ENCODE measurements around the gene ADAMTS12. TPM values are rescaled to one million over a fixed set of nuclear protein-coding genes. Genes with fewer than 3 reads are reported as not detected.
A peak's percentile ranks its signal among the peaks of the same experiment; 100 is the strongest.
"Not testable (repeated sequence)": the region's sequence is repeated elsewhere in the genome, so short reads cannot be mapped to it uniquely, and the experiment has no call there.

The ADAMTS12 gene
- polyA plus RNA-seq, 3 donors, result 13.5 to 18.0 (median 15.8) TPM

DNA sequence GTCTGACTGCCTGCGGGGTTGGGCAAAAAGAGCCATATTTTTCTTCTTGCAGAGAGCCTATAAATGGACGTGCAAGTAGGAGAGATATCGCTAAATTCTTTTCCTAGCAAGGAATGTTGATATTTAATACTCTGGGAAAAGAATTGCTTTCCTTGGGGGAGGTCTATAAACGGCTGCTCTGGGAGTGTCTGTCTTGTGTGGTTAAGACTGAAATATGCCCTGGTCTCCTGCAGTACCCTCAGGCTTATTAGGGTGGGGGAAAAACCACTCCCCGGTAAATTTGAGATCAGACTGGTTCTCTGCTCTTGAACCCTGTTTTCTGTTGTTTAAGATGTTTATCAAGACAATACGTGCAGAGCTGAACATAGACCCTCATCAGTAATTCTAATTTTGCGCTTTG, 14.5 kb upstream of the ADAMTS12 start:
- not testable (repeated sequence) for DNase-seq

DNA sequence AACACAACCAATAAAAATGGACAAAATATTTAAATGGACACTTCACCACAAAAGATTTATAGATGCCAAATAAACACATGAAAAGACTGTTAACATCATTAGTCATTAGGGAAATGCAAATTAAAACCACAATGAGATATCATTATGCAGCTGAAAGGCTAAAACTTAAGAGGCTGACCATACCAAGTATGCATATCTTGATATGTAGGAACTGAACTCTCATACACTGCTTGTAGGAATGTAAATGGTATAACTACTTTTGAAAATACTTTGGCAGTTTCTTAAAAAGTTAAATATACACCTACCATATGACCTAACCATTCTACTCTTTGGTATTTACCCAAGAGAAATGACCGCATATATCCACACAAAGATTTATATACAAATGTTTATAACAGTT, 13.6 kb upstream of the ADAMTS12 start:
- DNase-seq, result no peak

DNA sequence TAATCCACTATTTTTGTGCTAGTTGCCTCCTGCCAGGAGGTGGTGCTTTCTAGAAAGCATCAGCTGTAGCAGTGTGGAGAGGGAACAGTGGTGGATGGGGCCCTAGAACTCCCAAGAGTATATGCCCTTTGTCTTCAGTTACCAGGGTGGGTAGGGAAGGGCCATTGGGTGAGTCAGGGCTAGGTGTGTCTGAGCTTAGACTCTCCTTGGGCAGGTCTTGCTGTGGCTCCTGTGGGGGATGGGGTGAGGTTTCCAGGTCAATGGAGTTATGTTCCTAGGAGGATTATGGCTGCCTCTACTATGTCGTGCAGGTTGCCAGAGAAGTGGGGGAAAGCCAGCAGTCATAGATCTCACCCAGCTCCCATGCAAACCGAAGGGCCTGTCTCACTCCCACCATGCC, 11.3 kb upstream of the ADAMTS12 start:
- no peak for DNase-seq

DNA sequence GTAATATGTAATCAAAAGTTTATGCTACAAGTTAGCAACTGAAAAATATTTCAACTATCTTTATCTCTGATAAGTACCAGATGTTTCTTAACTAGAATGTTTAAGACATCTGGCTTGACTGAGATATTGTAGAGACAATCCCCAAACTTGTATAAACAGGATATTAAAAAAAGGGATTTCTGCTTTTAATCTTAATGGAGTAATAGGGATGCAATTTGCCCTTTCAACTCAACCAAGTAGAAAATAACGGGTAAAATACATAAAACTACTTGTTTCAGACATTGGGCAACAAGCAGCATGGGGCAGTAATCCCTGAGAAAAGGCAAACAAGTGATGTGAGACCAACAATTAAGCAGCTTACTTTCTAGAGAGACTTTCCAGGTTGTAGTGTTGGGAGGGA, 9.4 kb upstream of the ADAMTS12 start:
- DNase-seq, result no peak

DNA sequence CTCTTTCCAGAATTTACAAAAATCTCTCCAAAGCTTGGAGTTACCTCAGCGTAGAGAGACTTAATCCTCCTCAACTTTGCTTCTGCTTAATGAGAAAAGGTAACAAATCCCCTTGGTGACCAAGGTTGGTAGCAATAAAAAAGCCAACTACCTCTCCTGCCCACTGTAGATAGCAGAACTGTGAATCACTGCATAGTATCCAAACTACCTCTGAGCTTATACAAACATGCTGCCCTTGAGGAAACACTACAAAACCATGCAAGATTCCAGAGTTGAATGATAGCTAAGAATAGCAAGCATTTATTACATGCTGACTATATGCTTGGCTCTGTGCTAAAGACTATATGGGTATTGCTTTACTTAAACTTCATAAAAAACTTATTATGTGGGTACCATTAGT, 2.8 kb upstream of the ADAMTS12 start:
- no peak for DNase-seq

DNA sequence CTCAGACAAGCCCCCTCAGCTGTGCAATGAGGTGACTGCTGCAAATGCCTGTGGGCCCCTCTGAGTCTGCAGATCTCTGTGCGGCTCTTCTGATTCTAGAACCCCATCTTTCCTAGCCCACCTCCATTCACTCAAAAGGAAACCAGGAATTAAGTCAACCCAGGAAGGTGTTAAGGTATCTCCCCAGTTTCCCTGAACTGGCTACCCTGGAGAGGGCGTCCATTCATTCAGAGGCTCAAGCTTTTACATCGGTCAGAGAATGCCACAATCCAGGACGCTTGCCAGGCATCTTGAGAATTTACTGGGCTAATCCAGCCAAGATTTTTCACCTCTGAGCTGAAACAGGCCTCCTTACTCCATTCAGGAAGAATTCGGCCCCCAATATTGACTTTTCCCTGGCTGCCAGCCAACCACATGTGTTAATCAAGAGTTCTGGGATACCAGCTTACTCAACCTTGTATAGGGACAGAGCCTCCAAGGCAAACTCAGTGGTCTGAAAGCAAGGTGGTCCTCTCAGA, 889 bp upstream of the ADAMTS12 start:
- peak; percentile 58 for DNase-seq

DNA sequence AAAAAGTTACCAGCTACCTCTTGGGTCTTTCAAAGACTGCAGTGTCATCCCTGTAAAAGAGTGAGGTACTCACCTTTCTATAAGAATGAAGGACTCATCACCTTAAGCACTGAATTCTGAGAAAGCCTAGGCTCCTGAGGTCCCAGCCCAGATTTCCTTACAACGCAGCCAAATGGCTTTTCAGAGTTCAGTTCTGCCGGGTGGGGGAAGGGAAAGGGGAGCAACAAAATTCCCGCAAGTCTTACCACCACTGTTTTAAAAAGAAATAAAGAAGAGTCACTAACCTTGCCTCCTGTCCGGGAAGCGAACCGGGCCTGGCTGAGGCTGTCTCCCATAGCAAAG, 373 bp downstream of the ADAMTS12 start:
- DNase-seq, result no peak

DNA sequence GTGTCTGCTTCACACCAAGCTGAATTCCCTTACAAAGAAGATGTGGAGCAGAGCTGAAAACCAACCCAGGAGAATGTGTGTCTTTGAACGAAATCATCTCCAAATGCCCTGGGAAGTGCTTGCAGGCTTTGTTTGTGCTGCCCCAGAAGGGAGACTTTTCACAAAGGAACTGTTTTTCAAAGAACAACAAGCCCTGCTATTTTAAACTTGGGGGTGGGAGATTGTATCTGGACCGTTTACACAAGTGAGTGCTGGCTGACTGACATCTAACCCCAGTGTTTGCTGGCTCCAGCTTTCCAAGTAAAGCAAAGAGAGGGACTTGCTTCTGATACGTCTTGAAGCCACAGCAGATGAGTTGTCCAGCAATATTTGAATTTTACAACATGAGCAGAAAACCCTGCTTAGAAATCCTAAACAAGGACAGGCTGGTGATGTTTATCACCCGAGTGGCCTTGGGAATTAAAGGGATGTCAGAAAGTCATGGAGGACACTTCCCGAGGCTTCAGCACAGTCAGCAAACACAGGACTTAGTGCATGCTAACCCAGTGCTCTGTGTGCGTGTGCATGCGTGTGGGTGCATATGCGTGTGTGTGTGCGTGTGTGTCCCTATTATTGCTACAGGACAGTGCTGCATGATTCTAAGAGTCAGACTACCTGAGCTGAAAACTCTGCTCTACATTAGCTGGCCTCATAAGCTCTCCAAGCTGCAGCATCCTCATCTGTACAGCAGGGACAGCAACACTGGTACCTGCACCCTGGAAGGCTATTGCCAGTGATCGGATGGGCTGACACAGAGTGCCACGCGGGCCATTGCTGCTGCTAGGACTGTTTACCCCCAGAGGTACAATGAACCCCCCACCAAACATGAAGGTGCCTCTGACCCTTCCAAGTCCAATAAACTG, 1.4 kb downstream of the ADAMTS12 start:
- no peak for DNase-seq

DNA sequence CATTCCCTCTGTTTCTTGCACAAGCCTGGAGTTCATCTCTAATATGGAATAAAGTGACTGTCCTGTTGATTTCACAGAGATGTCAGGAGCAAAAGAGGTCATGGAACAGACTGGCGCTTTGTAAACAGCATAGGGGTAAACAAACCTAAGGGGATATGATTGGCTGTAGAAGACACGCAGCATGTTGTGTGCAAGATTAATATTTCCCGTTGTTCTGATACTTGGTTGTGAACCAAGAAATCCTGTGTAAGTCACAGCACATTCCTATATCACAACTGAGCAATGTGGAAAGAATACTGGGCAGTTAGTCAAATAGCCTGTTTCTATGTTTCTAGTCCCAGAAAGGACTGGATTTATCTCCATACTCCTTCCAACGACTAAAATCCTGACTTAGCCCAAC, 3.2 kb downstream of the ADAMTS12 start:
- DNase-seq, result no peak

DNA sequence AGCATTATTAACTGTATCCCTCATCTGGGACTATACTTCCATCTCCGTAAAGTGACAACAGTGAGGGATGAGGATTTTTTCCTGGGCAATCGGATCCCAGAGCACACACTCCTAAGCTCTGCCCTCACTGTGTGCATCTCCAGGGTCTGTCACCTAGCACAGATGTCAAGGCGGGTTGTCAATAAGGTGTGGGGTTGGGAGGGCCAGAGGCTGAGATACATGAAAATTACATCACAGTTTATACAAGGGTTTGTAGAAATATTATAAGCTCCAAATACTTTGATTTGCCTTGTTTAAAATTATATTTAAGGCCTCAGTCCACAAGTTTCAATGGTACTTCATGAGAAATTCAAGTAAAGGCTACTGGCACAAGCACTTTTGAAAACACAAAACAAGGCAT, 4.5 kb downstream of the ADAMTS12 start:
- no peak for DNase-seq

DNA sequence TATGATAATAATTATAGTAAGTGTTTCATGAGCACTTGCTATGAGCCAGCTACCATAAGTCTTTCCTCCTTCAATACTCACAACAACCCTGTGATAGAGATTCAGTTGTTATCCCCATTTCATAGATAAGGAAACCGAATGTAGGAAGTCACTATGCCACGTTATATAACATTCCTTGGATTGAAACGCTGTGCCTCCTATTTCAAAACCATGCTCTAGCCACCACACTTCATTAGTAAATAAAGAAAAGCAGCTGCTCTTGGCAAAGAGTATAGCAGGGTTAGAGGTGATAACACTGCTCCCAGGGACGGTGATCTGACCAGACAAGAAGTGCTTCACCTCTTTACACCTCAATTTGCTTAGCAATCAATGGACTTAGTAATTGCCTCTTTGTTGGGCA, 5.5 kb downstream of the ADAMTS12 start:
- no peak for DNase-seq

DNA sequence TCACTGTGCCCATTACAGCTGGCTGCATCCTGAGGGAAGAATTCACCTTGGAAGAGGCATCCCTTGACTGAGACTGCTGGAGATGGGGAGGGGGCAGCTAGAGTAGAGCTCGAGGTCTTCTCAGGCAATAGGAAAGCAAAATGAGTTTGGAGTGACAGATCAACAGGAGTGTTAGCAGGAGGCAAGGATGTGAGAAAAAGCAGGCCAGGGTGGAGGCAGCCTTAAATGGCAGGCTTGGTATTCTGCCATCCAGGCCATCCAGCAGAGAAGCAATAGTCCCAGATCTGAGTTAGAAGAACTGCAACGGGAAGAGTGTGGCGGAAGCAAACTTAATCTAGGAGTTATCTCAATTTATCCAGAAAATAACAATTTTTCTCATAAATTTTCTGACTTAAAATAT, 6.1 kb downstream of the ADAMTS12 start:
- DNase-seq, result no peak

DNA sequence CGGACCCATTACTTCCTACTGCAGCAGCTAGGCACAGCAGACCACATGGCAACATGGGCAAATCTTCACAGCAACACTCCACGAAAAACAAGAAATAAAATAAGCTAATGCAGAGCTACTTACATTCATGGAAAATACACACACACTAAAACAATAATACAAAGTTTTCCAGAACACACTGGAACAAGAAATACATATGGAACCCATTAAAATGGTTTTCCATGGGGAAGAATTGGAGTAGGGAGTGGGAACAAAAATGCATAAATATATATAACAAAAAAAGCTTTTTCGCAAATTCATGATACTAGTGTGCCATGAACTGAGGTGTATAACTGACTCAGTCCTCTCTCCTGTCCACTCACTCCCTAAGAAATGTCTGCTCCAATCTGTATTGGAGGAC, 8.3 kb downstream of the ADAMTS12 start:
- DNase-seq, result no peak

DNA sequence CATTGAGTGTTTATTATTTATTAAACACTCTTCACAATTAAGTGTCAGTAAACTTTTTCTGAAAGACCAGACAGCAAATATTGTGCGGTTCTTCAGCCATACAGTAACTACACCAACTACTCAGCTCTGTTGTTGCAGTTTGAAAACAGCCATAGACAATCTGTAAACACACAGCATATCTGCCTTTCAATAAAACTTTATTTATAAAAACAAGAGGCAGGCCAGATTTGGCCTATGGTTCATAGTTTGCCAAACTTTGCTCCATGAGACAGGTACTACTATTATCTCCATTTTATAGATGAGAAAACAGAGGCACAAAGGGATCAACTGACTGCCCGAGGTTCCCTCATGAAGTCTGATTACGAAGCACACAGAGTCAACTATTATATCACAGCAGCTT, 11.5 kb downstream of the ADAMTS12 start:
- DNase-seq, result no peak

DNA sequence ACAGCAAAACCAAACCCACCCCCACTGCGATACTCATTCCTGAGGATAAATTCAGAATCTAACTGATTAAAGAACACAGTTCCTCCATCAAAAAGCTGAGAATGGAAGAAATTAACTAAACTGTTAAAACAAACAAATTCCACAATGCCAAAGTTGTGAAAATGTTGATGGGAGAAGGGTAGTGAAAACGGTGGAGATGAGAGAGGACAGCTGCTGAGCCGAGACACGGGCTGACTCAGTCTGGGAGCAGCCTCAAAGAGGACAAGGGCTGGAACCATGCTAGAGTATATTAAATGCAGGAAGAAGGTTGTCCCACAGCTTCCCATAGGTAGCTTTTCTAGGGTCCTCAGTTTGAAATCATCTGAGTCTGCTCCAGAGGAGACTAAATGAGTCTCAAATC, 14.3 kb downstream of the ADAMTS12 start:
- DNase-seq, result no peak

DNA sequence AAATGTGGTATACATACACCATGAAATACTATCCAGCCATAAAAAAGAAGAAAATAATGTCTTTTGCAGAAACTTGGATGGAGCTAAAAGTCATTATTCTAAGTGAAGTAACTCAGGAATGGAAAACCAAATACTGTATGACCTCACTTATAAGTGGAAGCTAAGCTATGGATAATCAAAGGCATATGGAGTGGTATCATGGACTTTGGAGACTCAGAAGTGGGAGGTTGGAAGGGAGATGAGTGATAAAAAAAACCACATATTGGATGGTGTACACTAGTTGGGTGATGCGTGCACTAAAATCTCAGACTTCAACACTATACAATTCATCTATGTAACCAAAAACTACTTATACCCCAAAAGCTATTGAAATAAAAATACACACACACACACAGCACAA, 24.5 kb downstream of the ADAMTS12 start:
- no peak for DNase-seq

DNA sequence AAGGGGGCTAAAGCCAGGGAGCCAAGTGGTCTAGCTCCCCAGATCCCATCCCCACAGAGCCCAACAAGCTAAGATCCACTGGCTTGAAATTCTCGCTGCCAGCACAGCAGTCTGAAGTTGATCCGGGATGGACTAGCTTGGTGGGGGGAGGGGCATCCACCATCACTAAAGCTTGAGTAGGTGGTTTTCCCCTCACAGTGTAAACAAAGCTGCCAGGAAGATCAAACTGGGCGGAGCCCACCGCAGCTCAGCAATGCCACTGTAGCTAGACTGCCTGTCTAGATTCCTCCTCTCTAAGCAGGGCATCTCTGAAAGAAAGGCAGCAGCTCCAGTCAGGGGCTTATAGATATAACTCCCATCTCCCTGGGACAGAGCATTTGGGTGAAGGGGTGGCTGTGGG, 32.6 kb downstream of the ADAMTS12 start:
- not testable (repeated sequence) for DNase-seq

DNA sequence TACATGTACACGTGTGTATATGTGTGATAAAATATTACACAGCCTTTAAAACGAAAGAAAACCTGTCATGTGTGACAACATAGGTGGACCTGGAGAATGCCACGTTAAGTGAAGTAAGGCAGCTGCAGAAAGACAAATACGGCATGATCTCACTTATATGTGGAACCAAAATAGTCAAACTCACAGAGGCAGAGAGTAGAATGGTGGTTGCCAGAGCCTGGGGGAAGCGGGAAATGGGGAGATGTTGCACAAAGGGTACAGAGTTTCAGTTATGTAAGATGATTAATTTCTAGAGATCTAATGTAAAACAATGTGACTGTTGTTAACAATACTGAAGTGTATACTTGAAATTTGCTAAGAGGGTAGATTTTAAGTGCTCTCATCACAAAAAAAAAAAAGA, 34.8 kb downstream of the ADAMTS12 start:
- no peak for DNase-seq

DNA sequence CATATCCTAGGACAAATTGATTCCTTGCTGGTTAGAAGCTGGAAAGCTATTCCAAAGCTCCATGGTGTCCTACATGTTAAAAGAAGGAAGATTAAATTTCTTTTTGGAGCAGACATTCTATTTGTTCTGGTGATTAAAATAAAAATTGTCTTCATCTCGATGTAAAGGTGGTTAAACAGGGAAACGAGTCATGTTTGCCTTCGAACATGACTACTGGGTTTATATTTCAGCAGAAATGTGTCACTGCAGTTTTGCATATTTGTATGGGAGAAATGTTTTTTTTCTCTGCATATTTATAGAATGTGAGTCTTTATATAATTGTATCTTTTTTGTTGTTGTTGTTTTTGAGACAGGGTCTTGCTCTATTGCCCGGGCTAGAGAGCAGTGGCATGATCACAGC, 36.4 kb downstream of the ADAMTS12 start:
- DNase-seq, result no peak

DNA sequence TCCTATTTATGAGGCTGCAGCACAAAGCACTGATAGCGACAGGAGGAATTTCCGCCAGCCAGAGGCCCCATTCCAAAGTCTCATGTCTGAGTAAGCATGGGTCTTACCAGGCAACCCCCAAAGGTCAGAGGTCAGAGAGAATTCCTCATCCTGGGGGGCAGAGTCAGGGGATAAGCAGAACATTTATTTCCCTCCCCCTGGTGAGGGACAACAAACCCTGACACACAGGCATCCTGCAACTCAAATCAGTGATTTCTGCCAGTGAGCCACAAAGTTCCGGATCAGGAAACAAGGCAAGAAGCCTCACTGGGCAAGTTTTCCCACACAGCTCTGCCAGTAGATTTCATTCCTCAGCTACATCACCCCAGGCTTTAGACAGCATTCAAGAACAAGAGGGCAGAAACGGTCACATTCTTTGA, 37.0 kb downstream of the ADAMTS12 start:
- peak; percentile 56 for DNase-seq

DNA sequence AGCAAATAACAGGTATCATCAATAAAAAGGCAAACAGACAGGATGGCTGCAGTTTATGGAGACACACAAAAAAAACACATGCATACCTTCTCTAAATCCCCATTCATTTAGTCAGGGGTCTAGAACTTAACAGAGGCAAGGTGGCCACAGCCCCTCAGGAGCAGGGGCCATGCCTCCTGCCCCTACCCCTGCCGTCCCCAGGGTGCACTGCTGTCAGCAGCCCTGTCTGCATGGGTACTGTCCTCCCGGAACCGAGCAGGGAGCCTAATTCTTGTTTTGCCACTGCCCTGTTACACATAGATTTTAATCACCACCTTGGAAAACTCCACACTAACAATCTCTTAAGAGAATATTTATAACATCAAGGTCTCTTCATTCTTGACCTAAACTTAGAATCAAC, 39.0 kb downstream of the ADAMTS12 start:
- no peak for DNase-seq

DNA sequence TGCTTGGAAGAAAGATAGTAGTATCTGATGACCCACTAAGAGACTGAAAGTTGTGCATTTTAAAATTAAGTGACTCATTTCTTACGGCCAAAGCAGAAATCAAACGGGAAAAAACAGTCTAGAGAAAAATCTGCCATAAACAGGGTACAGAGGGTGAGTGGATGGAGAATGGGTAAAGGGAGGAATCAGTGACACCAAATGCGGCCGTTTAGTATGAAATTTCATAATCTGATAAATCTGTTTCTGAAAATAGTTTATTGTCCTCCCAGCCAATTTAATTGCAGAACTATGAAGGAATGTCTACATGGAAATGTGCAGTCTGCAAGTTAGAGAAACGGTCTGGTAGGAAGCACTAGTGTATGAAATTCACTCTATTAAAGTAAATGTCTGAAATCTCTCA, 39.5 kb downstream of the ADAMTS12 start:
- DNase-seq, result no peak

DNA sequence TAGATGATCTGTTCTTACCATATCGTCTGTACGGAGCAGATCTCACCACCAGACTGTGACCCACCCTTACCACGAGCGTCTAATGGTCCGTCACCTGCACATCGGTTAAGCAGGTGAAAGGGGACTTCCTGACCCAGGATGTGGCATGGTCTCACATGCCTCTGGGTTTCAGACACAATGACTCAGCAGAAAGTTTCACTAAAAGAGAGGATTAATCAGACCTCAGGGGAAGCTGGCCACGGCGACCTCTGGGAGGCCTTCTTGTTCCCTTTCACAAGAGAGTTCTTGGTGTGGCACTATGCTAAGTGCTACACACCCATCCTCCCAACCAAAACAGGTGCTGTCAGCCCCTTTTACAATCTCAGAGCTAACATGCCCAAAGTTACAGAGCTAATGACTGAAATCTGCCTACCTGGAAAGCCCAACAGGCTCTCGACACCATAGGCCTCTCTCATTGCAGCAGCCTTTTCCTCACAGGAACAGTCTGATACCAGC, 41.6 kb downstream of the ADAMTS12 start:
- no peak for DNase-seq

DNA sequence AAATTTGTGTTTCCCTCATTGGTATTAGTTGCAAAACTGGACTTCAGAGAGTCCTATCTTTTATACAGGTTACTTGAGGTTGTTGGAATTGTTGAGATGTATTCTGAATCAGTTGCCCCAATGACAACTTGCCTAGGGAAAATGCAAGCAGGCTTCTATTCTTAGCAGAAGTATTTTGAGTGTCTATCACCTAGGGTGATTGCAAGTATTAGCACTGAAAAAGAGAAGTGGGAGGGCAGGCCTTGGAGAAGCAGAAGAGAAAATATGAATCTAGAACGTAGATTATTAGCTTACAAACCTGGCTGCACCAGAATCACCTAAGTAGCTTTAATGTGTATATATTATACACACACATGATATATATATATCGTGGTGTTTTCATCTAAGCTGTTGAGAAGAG, 43.2 kb downstream of the ADAMTS12 start:
- DNase-seq, result no peak

Data from renal pelvis (tissue), 4 donors.